CD14-positive monocyte (primary cell): Measurements from ENCODE around the gene IFITM2. TPM values are rescaled to one million over a fixed set of nuclear protein-coding genes. Genes with fewer than 3 reads are reported as not detected.
A peak's percentile ranks its signal among the peaks of the same experiment; 100 is the strongest.

Experiments
- DNase-seq, 3 donors: peaks; one replicate each; pipeline ENCODE4 v3.0.0-alpha.2; 2011 to 2022
- H2AFZ ChIP-seq: 2 replicates; pipeline ENCODE4 v1.6.0; 2012; ENCODE audit warnings: mild to moderate bottlenecking, low read depth, low read length, inconsistent platforms; ENCODE audit not compliant: insufficient read depth, poor library complexity, severe bottlenecking
- H3K27ac ChIP-seq, 2 donors: 1 replicate in 1 of 2; 2 replicates in 1 of 2; pipeline ENCODE4 v1.5.1; 2012 to 2013; ENCODE audit warnings: low read length in 2 of 2, control low read depth in 1 of 2, inconsistent platforms in 1 of 2, low read depth in 1 of 2, mild to moderate bottlenecking in 1 of 2
- H3K27me3 ChIP-seq, 2 donors: one replicate each; pipeline versions ENCODE4 v1.6.0 to v1.6.1; 2011 to 2013; ENCODE audit warnings: low read length in 2 of 2; ENCODE audit not compliant: control insufficient read depth in 2 of 2, insufficient read depth in 2 of 2
- H3K36me3 ChIP-seq, 2 donors: replicated peaks in 1 of 2; 1 replicate in 1 of 2; 2 replicates in 1 of 2; pipeline versions ENCODE4 v1.5.1 to v1.6.1; 2012 to 2013; ENCODE audit warnings: low read length in 2 of 2, control low read depth in 1 of 2, inconsistent platforms in 1 of 2, mild to moderate bottlenecking in 1 of 2; ENCODE audit not compliant: insufficient read depth in 2 of 2, control insufficient read depth in 1 of 2
- H3K4me1 ChIP-seq, 2 donors: 1 replicate in 1 of 2; 2 replicates in 1 of 2; pipeline versions ENCODE4 v1.5.1 to v1.6.1; 2012 to 2013; ENCODE audit warnings: low read length in 2 of 2, control low read depth in 1 of 2, inconsistent platforms in 1 of 2, mild to moderate bottlenecking in 1 of 2, moderate library complexity in 1 of 2; ENCODE audit not compliant: insufficient read depth in 2 of 2, control insufficient read depth in 1 of 2
- H3K4me2 ChIP-seq: replicated peaks from 2 replicates; pipeline ENCODE3; 2012; ENCODE audit warnings: low read length, moderate library complexity, mild to moderate bottlenecking; ENCODE audit not compliant: poor library complexity, severe bottlenecking; ENCODE audit errors: extremely low read depth
- H3K4me3 ChIP-seq, 3 experiments: fragments of 200-600 bp in 1 of 3; sonication (generic) in 1 of 3; replicated peaks in 1 of 3; 1 replicate in 2 of 3; 2 replicates in 1 of 3; pipeline ENCODE4 v1.5.1; 2011 to 2013; ENCODE audit warnings: low read length in 3 of 3, mild to moderate bottlenecking in 3 of 3, control low read depth in 2 of 3, low read depth in 2 of 3, inconsistent platforms in 1 of 3, moderate library complexity in 1 of 3
- H3K79me2 ChIP-seq: 2 replicates; pipeline ENCODE4 v1.6.0; 2012; ENCODE audit warnings: mild to moderate bottlenecking, control low read depth, inconsistent platforms, low read length, moderate library complexity; ENCODE audit not compliant: insufficient read depth
- H3K9ac ChIP-seq: 2 replicates; pipeline ENCODE4 v1.6.0; 2017; ENCODE audit warnings: low read length, mild to moderate bottlenecking; ENCODE audit not compliant: insufficient read depth, poor library complexity, severe bottlenecking
- H3K9me3 ChIP-seq, 2 donors: replicated peaks in 1 of 2; 1 replicate in 1 of 2; 2 replicates in 1 of 2; pipeline versions ENCODE4 v1.5.1 to v1.6.1; 2012 to 2013; ENCODE audit warnings: low read length in 2 of 2, control low read depth in 1 of 2; ENCODE audit not compliant: control insufficient read depth in 1 of 2, insufficient read depth in 1 of 2
- H4K20me1 ChIP-seq: 2 replicates; pipeline ENCODE4 v1.6.0; 2012; ENCODE audit warnings: mild to moderate bottlenecking, low read length, control low read depth, moderate library complexity; ENCODE audit not compliant: insufficient read depth
- H3K27ac Mint-ChIP-seq, 7 donors: one replicate each; pipeline ENCODE4 v1.8.0; 2020; ENCODE audit warnings: mild to moderate bottlenecking in 7 of 7, mixed read lengths in 7 of 7, moderate library complexity in 6 of 7, inconsistent platforms in 2 of 7
- H3K27me3 Mint-ChIP-seq, 3 donors: one replicate each; pipeline ENCODE4 v1.8.0; 2021 to 2022; ENCODE audit warnings: low read depth in 3 of 3, mild to moderate bottlenecking in 3 of 3, mixed read lengths in 3 of 3, moderate library complexity in 3 of 3, inconsistent platforms in 1 of 3
- H3K36me3 Mint-ChIP-seq, 2 donors: one replicate each; pipeline ENCODE4 v1.8.0; 2020; ENCODE audit warnings: mixed read lengths in 2 of 2, inconsistent platforms in 1 of 2, mild to moderate bottlenecking in 1 of 2
- H3K4me1 Mint-ChIP-seq: one replicate; pipeline ENCODE4 v1.8.0; 2020; ENCODE audit warnings: mild to moderate bottlenecking, mixed read lengths
- H3K4me3 Mint-ChIP-seq, 2 donors: one replicate each; pipeline ENCODE4 v1.8.0; 2020; ENCODE audit warnings: mild to moderate bottlenecking in 2 of 2, mixed read lengths in 2 of 2, moderate library complexity in 1 of 2
- H3K9me3 Mint-ChIP-seq, 7 donors: one replicate each; pipeline ENCODE4 v1.8.0; 2020 to 2022; ENCODE audit warnings: mixed read lengths in 7 of 7, mild to moderate bottlenecking in 6 of 7, moderate library complexity in 6 of 7, inconsistent platforms in 2 of 7
- WGBS: methylation state at CpG from one replicate; pipeline ENCODE4 v1.1.5; 2013; ENCODE audit warnings: missing lambda C conversion rate; ENCODE audit not compliant: insufficient coverage; 5-methylcytosine and 5-hydroxymethylcytosine counted together
- intact Hi-C, 2 donors: fragments of 100-400 bp; cut with micrococcal nuclease; formaldehyde crosslinking; loops; one replicate each; pipeline versions ENCODE4 v1.15.0 to v1.15.1; 2023
- polyA plus RNA-seq, 3 donors: library from polyadenylated mRNA; depleted of rRNA in 1 of 3; unstranded in 2 of 3; stranded (reverse) in 1 of 3; fragments of 300-500 nt in 2 of 3; fragments of >200 nt in 1 of 3; fragmentation: Illumina TruSeq in 2 of 3; gene quantifications; 1 replicate in 2 of 3; 2 replicates in 1 of 3; pipeline ENCODE4 v1.2.3, GENCODE V29; 2012 to 2021
- TF ChIP-seq, protein P1 (sequence below): fragments of 200-600 bp; IDR thresholded peaks from one replicate; pipeline ENCODE4 v1.8.0; 2022; ENCODE audit warnings: antibody characterized with exemption, mild to moderate bottlenecking

Gene IFITM2
- polyA plus RNA-seq, 3 donors, result 625 to 1,147 (median 705) TPM

DNA sequence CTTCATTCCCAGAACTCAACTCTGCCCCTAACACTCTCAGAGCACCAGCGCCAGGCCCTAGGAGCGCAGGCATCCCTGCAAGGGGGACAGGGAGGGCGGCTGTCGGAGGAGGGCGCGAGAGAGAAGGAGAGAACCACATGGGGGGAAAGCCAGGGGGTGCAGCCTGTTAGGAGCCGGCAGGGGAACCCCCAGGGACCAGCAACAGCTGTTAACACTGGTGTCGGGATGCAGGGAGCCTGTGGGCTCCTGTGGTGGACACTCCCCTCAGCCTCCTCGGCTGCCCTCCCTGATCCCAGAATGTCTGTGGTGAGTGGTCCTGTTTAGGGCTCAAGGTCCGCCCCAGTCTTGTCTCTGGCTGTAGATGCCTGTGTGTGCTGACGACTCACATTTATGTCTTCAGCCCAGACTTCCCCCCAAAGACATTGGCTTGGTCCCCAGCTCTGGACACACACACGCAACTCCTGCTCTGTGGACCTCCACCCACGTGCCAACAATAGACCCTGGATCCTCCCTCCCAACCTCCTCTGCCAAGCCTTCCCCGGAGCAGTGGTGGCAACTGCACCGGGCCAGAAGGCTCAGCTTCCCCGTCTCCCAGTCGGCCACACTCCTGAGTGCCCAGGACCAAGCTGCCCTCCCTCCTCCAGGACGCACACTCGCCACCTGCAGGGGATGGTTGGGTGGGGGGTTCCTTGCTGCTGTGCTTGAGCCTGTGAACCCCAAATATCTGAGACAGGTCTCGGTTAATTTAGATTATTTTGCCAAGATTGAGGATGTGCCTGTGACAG is 7.5 kb upstream of the IFITM2 start:
- Histone ChIP-seq H2AFZ (no peak overlapping the region), H3K4me1 (peaks cover 14 to 18% of the 10 kb centered on the region in 2 donors), H3K79me2 (no peaks in the 10 kb centered on the region), H3K27ac (no peak overlapping the region), H3K27me3 (peaks cover 0 to 6% of the 10 kb centered on the region in 2 donors), H3K4me3 (no peak overlapping the region), H3K36me3 (no peaks in the 10 kb centered on the region), H3K4me2 (no peak overlapping the region), H3K9ac (no peak overlapping the region), H4K20me1 (no peaks in the 10 kb centered on the region), H3K9me3 (no peaks in the 10 kb centered on the region)
- Mint-ChIP-seq H3K4me1 (peaks cover 20% of the 10 kb centered on the region), H3K4me3 (peak overlapping the region in 1 of 2 donors; percentile 59), H3K27ac (peak overlapping the region in 1 of 7 donors; percentile 28), H3K36me3 (no peaks in the 10 kb centered on the region), H3K9me3 (peaks cover 0 to 3% (median 0%) of the 10 kb centered on the region in 7 donors), H3K27me3 (peaks cover 28 to 61% (median 28%) of the 10 kb centered on the region in 3 donors)
- DNase-seq, result no peak
- 34% methylated on average over 9 of the region's 20 CpGs for WGBS
- TF ChIP-seq, protein P1, sequence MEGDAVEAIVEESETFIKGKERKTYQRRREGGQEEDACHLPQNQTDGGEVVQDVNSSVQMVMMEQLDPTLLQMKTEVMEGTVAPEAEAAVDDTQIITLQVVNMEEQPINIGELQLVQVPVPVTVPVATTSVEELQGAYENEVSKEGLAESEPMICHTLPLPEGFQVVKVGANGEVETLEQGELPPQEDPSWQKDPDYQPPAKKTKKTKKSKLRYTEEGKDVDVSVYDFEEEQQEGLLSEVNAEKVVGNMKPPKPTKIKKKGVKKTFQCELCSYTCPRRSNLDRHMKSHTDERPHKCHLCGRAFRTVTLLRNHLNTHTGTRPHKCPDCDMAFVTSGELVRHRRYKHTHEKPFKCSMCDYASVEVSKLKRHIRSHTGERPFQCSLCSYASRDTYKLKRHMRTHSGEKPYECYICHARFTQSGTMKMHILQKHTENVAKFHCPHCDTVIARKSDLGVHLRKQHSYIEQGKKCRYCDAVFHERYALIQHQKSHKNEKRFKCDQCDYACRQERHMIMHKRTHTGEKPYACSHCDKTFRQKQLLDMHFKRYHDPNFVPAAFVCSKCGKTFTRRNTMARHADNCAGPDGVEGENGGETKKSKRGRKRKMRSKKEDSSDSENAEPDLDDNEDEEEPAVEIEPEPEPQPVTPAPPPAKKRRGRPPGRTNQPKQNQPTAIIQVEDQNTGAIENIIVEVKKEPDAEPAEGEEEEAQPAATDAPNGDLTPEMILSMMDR, result no peak
- intact Hi-C loops, result loop anchor here in 1 of 2 donors (10.0 kb wide), 1 partner anchor 55 kb away; no protein-coding TSS in a partner anchor

DNA sequence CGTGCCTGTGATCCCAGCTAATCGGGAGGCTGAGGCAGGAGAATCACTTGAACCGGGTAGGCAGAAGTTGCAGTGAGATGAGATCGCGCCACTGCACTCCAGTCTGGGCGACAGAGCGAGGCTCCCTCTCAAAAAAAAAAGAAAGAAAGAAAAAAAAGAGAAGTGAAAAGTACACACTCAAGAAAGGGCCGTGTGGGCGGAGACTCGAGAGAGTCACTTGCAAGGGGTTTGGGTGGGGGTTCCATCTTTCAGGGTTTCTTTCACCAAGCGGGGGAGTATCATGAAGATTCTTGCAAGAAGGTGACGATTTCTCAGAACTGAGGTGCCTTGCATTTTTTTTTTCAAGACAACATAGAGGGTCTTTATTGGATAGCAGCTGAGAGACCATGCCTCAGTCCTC is 4.3 kb upstream of the IFITM2 start:
- H3K4me2 ChIP-seq, result no peak overlapping the region

More for the DNA sequence above, 4.3 kb upstream of the IFITM2 start:
- no peak overlapping the region for H3K27ac ChIP-seq
- DNase-seq, result no peak
- Mint-ChIP-seq H3K4me1 (peaks cover 25% of the 10 kb centered on the region), H3K27ac (peak overlapping the region in 1 of 7 donors; percentile 1), H3K9me3 (peaks cover 0 to 3% (median 0%) of the 10 kb centered on the region in 7 donors), H3K27me3 (peaks cover 22 to 34% (median 27%) of the 10 kb centered on the region in 3 donors), H3K4me3 (peak overlapping the region in 1 of 2 donors; percentile 8), H3K36me3 (no peaks in the 10 kb centered on the region)
- H3K9me3 ChIP-seq, result no peaks in the 10 kb centered on the region
- WGBS, result 50% methylated on average over 7 of the region's 12 CpGs
- TF ChIP-seq, protein P1, result no peak
- peaks cover 16 to 33% of the 10 kb centered on the region in 2 donors for H3K4me1 ChIP-seq
- H3K4me3 ChIP-seq, result no peak overlapping the region
- H2AFZ ChIP-seq, result no peak overlapping the region
- intact Hi-C loops, result loop anchor here in 1 of 2 donors (10.0 kb wide), 1 partner anchor 51 kb away; no protein-coding TSS in a partner anchor
- H3K9ac ChIP-seq, result no peak overlapping the region
- H3K36me3 ChIP-seq, result no peaks in the 10 kb centered on the region
- H4K20me1 ChIP-seq, result no peaks in the 10 kb centered on the region
- H3K27me3 ChIP-seq, result peaks cover 0 to 6% of the 10 kb centered on the region in 2 donors
- H3K79me2 ChIP-seq, result no peaks in the 10 kb centered on the region
